ENCODE data around the gene PLCB4.

The PLCB4 gene

GRCh38 chr20:9185511-9185910, 116.6 kb downstream of the PLCB4 start:
- DNase-seq: no peak

- no peak for DNase-seq
Observed at GRCh38 chr20:9186396-9186795, 117.5 kb downstream of the PLCB4 start.

GRCh38 chr20:9195031-9195430, 126.1 kb downstream of the PLCB4 start:
- no peak for DNase-seq

- no peak for DNase-seq
Observed at GRCh38 chr20:9196110-9196509, 127.2 kb downstream of the PLCB4 start.

- DNase-seq: no peak
Observed at GRCh38 chr20:9198460-9198859, 129.6 kb downstream of the PLCB4 start.

- DNase-seq: no peak
Observed at GRCh38 chr20:9200196-9200595, 131.3 kb downstream of the PLCB4 start.

- no peak for DNase-seq
Observed at GRCh38 chr20:9200620-9201019, 131.7 kb downstream of the PLCB4 start.

GRCh38 chr20:9202420-9203080, 133.7 kb downstream of the PLCB4 start:
- DNase-seq: no peak

- no peak for DNase-seq
Observed at GRCh38 chr20:9203081-9203447, 134.2 kb downstream of the PLCB4 start.

- DNase-seq: no peak
Observed at GRCh38 chr20:9204979-9205378, 136.1 kb downstream of the PLCB4 start.

GRCh38 chr20:9206486-9206885, 137.6 kb downstream of the PLCB4 start:
- no peak for DNase-seq

GRCh38 chr20:9207253-9207652, 138.4 kb downstream of the PLCB4 start:
- DNase-seq: no peak

GRCh38 chr20:9210356-9210755, 141.5 kb downstream of the PLCB4 start:
- DNase-seq: no peak

- DNase-seq: no peak
Observed at GRCh38 chr20:9211016-9211760, 142.3 kb downstream of the PLCB4 start.

GRCh38 chr20:9212735-9213134, 143.8 kb downstream of the PLCB4 start:
- no peak for DNase-seq

GRCh38 chr20:9214685-9215084, 145.8 kb downstream of the PLCB4 start:
- DNase-seq: no peak

- no peak for DNase-seq
Observed at GRCh38 chr20:9215539-9215938, 146.7 kb downstream of the PLCB4 start.

GRCh38 chr20:9218531-9218961, 149.7 kb downstream of the PLCB4 start:
- no peak for DNase-seq

- DNase-seq: no peak
Observed at GRCh38 chr20:9220874-9221547, 152.1 kb downstream of the PLCB4 start.

- DNase-seq: no peak
Observed at GRCh38 chr20:9223296-9223695, 154.4 kb downstream of the PLCB4 start.

GRCh38 chr20:9225879-9226278, 157.0 kb downstream of the PLCB4 start:
- DNase-seq: no peak

GRCh38 chr20:9227896-9228615, 159.2 kb downstream of the PLCB4 start:
- no peak for DNase-seq

GRCh38 chr20:9228774-9229450, 160.0 kb downstream of the PLCB4 start:
- DNase-seq: no peak
